ENCODE measurements around the gene DOK1.

DOK1 gene

GRCh38 chr2:74525717-74526648, 28.5 kb upstream of the DOK1 start, which contains the start of gene DQX1:
DQX1 (minus strand) TSS chr2:74526231; CDS start chr2:74525729, 502 bp downstream.
- DNase-seq = no peak

- no peak for DNase-seq
Observed at GRCh38 chr2:74526649-74527230, 27.8 kb upstream of the DOK1 start.

- no peak for DNase-seq
Observed at GRCh38 chr2:74527741-74528140, 26.8 kb upstream of the DOK1 start.

GRCh38 chr2:74528600-74529356, 25.7 kb upstream of the DOK1 start:
- DNase-seq = no peak

- DNase-seq = peak; percentile 81
Observed at GRCh38 chr2:74529357-74530238, 24.9 kb upstream of the DOK1 start, which contains the start of the genes AUP1 and HTRA2. AUP1 (minus strand) TSS chr2:74529706; CDS start chr2:74529629, 77 bp downstream. HTRA2 (plus strand) TSS chr2:74529933; CDS start chr2:74530007, 74 bp downstream.

- no peak for DNase-seq
Observed at GRCh38 chr2:74530239-74531187, 24.0 kb upstream of the DOK1 start.

GRCh38 chr2:74531666-74532065, 22.9 kb upstream of the DOK1 start:
- DNase-seq = no peak

- DNase-seq = no peak
Observed at GRCh38 chr2:74532222-74532621, 22.3 kb upstream of the DOK1 start.

GRCh38 chr2:74533464-74533863, 21.1 kb upstream of the DOK1 start:
- DNase-seq = no peak

GRCh38 chr2:74534411-74534810, 20.1 kb upstream of the DOK1 start:
- DNase-seq = no peak

GRCh38 chr2:74535440-74535965, 19.0 kb upstream of the DOK1 start:
- DNase-seq = no peak

- DNase-seq = no peak
Observed at GRCh38 chr2:74536166-74536950, 18.2 kb upstream of the DOK1 start.

GRCh38 chr2:74537140-74537539, 17.4 kb upstream of the DOK1 start:
- DNase-seq = no peak

- no peak for DNase-seq
Observed at GRCh38 chr2:74538881-74539339, 15.6 kb upstream of the DOK1 start.

- DNase-seq = no peak
Observed at GRCh38 chr2:74540291-74540690, 14.2 kb upstream of the DOK1 start.

GRCh38 chr2:74542978-74543377, 11.5 kb upstream of the DOK1 start:
- no peak for DNase-seq

- no peak for DNase-seq
Observed at GRCh38 chr2:74544634-74545033, 9.9 kb upstream of the DOK1 start.

- no peak for DNase-seq
Observed at GRCh38 chr2:74546004-74546403, 8.5 kb upstream of the DOK1 start.

- no peak for DNase-seq
Observed at GRCh38 chr2:74548285-74548899, 6.1 kb upstream of the DOK1 start.

Data from NCI-H2029 treated with DMSO at 0.1 percent for 48 hours (cell line).